HG02763 (cell line): ENCODE data around the gene PCNX1.
"Not testable (repeated sequence)": the region's sequence is repeated elsewhere in the genome, so short reads cannot be mapped to it uniquely, and the experiment has no call there.

ENCODE experiments used
- ATAC-seq: cut with Tn5 transposase; IDR thresholded peaks from one replicate; pipeline ENCODE4 v1.9.1; 2021; ENCODE audit warnings: mild to moderate bottlenecking, moderate library complexity; ENCODE audit not compliant: unreplicated experiment

Gene PCNX1

DNA sequence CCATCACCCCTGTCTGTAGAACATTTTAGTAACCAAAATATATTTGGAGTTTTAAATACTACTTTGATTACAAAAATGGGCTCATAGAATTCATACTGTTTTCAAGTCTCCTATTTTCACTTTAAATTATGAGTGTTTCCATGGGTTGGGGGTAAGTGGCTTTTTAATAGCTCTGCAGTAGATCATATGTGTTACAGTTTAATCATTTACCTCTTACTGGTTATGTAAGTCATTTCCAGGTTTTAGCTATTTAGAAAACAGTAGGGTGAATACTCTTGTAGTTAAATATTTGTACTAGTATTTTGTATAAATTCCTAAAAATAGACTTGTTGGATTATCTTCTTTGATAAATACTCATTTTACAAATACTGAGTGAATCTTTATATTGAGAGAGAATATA is 8.2 kb downstream of the PCNX1 start:
- ATAC-seq, result no peak

- no peak for ATAC-seq
These were observed 9.0 kb downstream of the PCNX1 start for GRCh38 chr14:70916300-70916699.

DNA sequence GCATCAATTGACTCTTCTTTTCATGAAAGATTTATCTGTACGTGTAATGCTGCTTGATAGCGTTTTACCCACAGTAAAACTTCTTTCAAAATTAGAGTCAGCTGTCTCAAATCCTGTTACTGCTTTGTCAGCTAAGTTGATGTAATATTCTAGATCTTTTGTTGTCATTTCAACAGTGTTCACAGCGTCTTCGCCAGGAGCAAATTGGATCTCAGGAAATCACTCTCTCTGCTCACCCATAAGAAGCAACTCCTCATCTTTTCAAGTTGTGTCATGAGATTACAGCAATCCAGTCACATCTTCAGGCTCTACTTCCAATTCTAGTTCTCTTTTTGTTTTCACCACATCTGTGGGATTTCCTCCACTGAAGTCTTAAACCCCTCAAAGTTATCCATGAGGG is 9.5 kb downstream of the PCNX1 start:
- no peak for ATAC-seq

- no peak for ATAC-seq
These were observed 10.4 kb downstream of the PCNX1 start for GRCh38 chr14:70917633-70918032.

DNA sequence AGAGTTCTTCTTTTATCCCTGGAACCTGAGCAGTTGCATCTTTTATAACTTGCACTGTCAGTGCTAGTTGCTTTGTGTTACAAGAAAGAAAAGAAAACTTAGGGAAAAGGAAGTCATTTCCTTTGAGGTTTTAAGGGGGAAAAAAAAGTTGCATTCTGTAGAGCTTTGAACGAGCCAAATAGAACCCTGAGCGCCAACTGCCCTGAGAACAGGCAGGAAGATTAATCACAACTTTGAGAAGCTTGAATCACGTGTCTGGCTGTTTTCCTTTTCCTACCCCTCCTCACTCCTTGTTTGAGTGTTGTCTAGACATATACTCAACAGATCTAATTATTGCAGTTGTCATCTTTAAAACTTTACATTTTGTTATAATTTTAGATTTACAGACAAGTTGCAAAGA is 12.5 kb downstream of the PCNX1 start:
- no peak for ATAC-seq

DNA sequence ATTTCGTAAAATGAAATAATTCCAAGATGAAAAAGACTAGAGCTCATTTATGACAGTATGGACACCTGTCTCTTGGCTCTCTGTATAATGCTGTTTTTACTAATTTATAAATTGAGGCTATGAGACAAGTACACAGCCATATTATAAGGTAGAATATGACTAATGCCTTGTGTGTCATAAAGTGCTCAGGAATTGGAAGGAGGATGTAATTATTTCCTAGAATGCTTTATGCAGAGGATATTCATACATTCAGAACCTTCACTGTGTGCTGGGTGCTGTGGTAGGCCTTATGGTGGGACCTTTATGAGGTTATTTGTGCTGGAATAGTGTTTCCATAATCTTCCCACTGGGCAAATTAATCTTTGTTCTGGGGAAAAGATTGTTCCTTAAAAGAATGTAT is 13.3 kb downstream of the PCNX1 start:
- no peak for ATAC-seq

GRCh38 chr14:70921669-70922068 is 14.4 kb downstream of the PCNX1 start:
- no peak for ATAC-seq

DNA sequence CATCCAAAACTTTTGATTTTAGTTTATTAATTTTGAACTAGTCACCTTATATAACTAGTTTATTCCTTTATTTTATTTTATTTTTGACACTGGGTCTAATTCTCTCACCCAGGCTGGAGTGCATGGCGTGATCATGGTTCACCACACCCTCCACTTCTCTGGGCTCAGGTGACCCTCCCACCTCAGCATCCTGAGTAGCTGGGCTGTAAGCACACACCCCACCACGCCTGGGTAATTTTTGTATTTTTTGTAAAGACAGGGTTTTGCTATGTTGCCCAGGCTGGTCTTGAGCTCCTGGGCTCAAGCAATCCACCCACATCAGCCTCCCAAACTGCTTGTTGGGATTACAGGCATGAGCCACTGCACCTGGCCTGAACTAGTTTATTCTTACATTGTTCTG is 17.3 kb downstream of the PCNX1 start:
- ATAC-seq, result no peak

DNA sequence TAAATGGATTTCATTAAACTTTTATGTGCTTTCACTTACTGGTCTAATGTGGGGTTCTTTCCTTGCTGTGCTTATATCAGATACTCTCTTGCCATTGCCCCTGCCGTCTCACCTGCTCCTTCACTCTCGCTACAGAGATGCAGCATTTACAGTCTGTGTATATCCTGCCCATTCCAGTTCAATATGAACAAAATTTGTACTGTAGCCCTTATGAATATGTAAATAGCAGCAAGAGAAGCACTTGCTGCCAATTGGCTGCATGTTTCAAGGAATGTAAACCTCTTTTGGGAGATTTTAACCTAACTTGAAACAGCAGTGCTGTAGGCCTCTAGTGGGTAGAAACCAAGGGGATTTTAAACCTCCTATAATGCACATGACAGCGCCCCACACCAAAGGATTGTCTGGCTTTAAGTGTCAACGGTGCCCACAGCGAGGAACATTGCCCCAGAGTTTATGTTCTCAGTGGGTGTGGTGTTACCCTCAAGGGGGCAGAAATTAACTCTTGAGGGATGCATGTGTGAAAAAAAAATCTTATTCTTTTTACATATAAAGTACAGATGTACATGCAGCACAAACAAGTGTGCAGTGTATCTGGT is 19.1 kb downstream of the PCNX1 start:
- ATAC-seq, result no peak

- no peak for ATAC-seq
These were observed 23.7 kb downstream of the PCNX1 start for GRCh38 chr14:70931008-70931407.

- no peak for ATAC-seq
These were observed 26.8 kb downstream of the PCNX1 start for GRCh38 chr14:70934084-70934483.

DNA sequence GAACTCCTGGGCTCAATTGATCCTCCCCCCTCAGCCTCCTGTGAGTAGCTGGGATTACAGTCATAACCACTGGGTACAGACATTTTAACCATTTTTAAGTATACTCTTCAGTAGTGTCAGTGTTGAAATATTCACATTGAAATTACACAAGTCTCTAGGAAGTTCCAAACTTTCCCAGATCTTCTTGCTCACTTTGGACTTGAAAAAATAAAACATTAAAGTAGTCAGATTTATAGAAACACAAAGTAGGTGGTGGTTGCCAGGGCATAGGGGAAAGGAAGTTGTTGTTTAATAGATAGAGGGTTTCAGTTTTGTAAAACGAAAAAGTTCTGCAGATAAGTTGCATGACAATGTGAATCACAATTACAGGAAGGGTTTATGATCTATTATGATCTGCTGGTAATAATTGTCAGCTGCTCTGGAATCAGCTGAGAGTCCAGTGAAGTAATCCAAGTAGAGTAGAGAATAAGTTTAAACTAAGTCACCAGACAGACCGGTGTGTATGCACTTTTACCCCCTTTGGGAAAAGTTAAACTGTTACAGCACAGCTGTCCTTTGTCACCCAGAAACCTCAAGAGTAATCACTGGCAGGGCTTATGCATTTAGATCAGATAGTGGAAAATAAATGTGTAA is 27.4 kb downstream of the PCNX1 start:
- ATAC-seq, result peak; percentile 71

- ATAC-seq, result no peak
These were observed 27.9 kb downstream of the PCNX1 start for GRCh38 chr14:70935135-70935534.

- ATAC-seq, result not testable (repeated sequence)
These were observed 32.4 kb downstream of the PCNX1 start for GRCh38 chr14:70939693-70940092.

GRCh38 chr14:70941637-70942341 is 34.5 kb downstream of the PCNX1 start:
- not testable (repeated sequence) for ATAC-seq

- no peak for ATAC-seq
These were observed 35.1 kb downstream of the PCNX1 start for GRCh38 chr14:70942342-70942706.

GRCh38 chr14:70942721-70943120 is 35.5 kb downstream of the PCNX1 start:
- not testable (repeated sequence) for ATAC-seq

GRCh38 chr14:70943838-70944237 is 36.6 kb downstream of the PCNX1 start:
- no peak for ATAC-seq

- ATAC-seq, result no peak
These were observed 40.5 kb downstream of the PCNX1 start for GRCh38 chr14:70947739-70948138.

GRCh38 chr14:70952485-70952884 is 45.2 kb downstream of the PCNX1 start:
- no peak for ATAC-seq

DNA sequence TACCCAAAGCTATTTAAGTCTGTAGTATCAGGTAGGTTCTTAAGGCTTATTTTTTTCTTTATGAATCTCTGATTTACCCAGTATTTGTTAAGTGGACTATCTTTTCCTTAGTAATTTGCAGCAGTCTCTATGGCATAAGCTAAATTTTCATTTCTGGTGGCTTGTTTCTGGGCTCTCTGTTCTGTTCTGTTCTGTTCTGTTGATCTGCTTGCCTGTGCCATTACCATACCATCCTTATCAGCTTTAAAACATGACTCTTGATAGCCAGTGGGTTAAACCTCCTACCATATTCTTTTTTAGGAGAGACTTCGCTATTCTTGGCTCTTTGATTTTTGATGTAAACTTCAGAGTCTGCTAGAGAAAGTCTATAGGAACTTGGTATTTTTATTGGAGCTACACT is 46.8 kb downstream of the PCNX1 start:
- ATAC-seq, result no peak
